Neural crest cell (in vitro differentiated cells): ENCODE results near the gene ZNF385A. TPM values are rescaled to one million over a fixed set of nuclear protein-coding genes. Genes with fewer than 3 reads are reported as not detected.
A peak's percentile ranks its signal among the peaks of the same experiment; 100 is the strongest.

Experiments used
- DNase-seq: peaks from one replicate; pipeline ENCODE4 v3.0.0; 2021; ENCODE audit warnings: low read depth, mixed read lengths, low spot score
- H3K27ac Mint-ChIP-seq: one replicate; pipeline ENCODE4 v1.8.0; 2021; ENCODE audit warnings: mild to moderate bottlenecking, mixed read lengths; ENCODE audit not compliant: unreplicated experiment
- H3K27me3 Mint-ChIP-seq: 2 replicates; pipeline ENCODE4 v1.8.0; 2021; ENCODE audit warnings: low read depth, mild to moderate bottlenecking, mixed read lengths
- H3K36me3 Mint-ChIP-seq: 2 replicates; pipeline ENCODE4 v1.8.0; 2021; ENCODE audit warnings: low read depth, mild to moderate bottlenecking, mixed read lengths
- H3K4me1 Mint-ChIP-seq: 2 replicates; pipeline ENCODE4 v1.8.0; 2021; ENCODE audit warnings: mixed read lengths
- H3K4me3 Mint-ChIP-seq: one replicate; pipeline ENCODE4 v1.8.0; 2021; ENCODE audit warnings: mild to moderate bottlenecking, mixed read lengths
- H3K9me3 Mint-ChIP-seq: 2 replicates; pipeline ENCODE4 v1.8.0; 2021; ENCODE audit warnings: mixed read lengths
- CTCF ChIP-seq: fragments of 200-600 bp; sonication (generic); conservative IDR thresholded peaks from 2 replicates; pipeline ENCODE4 v1.5.0; 2021; ENCODE audit warnings: antibody characterized with exemption, mild to moderate bottlenecking
- total RNA-seq: library from RNA; stranded (reverse); gene quantifications from 2 replicates; pipeline ENCODE4 v1.2.1, GENCODE V29; 2021

Gene ZNF385A
- total RNA-seq, 1 donor from 2014 or later = 20.3 TPM

GRCh38 chr12:54337280-54337842 is 47.2 kb downstream of the ZNF385A start:
- Mint-ChIP-seq H3K4me3 (no peak overlapping the region), H3K27ac (peak overlapping the region; percentile 21), H3K9me3 (no peaks in the 10 kb centered on the region), H3K27me3 (no peaks in the 10 kb centered on the region), H3K4me1 (peaks cover 62% of the 10 kb centered on the region), H3K36me3 (peaks cover 10% of the 10 kb centered on the region)
- no peak for TF ChIP-seq CTCF
- DNase-seq = no peak

- H3K27ac Mint-ChIP-seq = peak overlapping the region; percentile 50
- no peak overlapping the region for H3K4me3 Mint-ChIP-seq
- H3K36me3 Mint-ChIP-seq = no peaks in the 10 kb centered on the region
- no peak for DNase-seq
- peaks cover 66% of the 10 kb centered on the region for H3K4me1 Mint-ChIP-seq
- H3K27me3 Mint-ChIP-seq = no peaks in the 10 kb centered on the region
- no peaks in the 10 kb centered on the region for H3K9me3 Mint-ChIP-seq
- TF ChIP-seq CTCF = no peak
Observed at GRCh38 chr12:54333420-54334034, 51.0 kb downstream of the ZNF385A start.

GRCh38 chr12:54331461-54331860 is 53.1 kb downstream of the ZNF385A start:
- Mint-ChIP-seq H3K36me3 (no peaks in the 10 kb centered on the region), H3K9me3 (no peaks in the 10 kb centered on the region), H3K27ac (no peak overlapping the region), H3K4me1 (peaks cover 55% of the 10 kb centered on the region), H3K27me3 (no peaks in the 10 kb centered on the region), H3K4me3 (peak overlapping the region; percentile 22)
- no peak for DNase-seq
- TF ChIP-seq CTCF = no peak

- H3K4me1 Mint-ChIP-seq = peaks cover 54% of the 10 kb centered on the region
- H3K9me3 Mint-ChIP-seq = no peaks in the 10 kb centered on the region
- H3K36me3 Mint-ChIP-seq = no peaks in the 10 kb centered on the region
- H3K4me3 Mint-ChIP-seq = peak overlapping the region; percentile 63
- no peak overlapping the region for H3K27ac Mint-ChIP-seq
- H3K27me3 Mint-ChIP-seq = no peaks in the 10 kb centered on the region
- no peak for TF ChIP-seq CTCF
- DNase-seq = no peak
Observed at GRCh38 chr12:54330442-54330841, 54.1 kb downstream of the ZNF385A start.

- Mint-ChIP-seq H3K9me3 (no peaks in the 10 kb centered on the region), H3K27ac (peak overlapping the region; percentile 43), H3K27me3 (no peaks in the 10 kb centered on the region), H3K4me3 (peak overlapping the region; percentile 63), H3K36me3 (no peaks in the 10 kb centered on the region), H3K4me1 (peaks cover 61% of the 10 kb centered on the region)
- TF ChIP-seq CTCF = no peak
- no peak for DNase-seq
Observed at GRCh38 chr12:54329759-54330158, 54.8 kb downstream of the ZNF385A start.
